AG04450 (cell line): ENCODE data around the gene C1orf87. TPM values are rescaled to one million over a fixed set of nuclear protein-coding genes. Genes with fewer than 3 reads are reported as not detected.

Experiments
- CTCF ChIA-PET: fragments of 300-600, 350-600 bp; formaldehyde crosslinking; extraction: SDS; loops from one replicate; lab custom pipeline; 2022; ENCODE audit warnings: antibody characterized with exemption, inconsistent platforms; lab: Charles Lee
- POLR2A ChIA-PET: fragments of 350-600 bp; formaldehyde crosslinking; extraction: SDS; loops from one replicate; lab custom pipeline; 2021; ENCODE audit warnings: antibody characterized with exemption, inconsistent platforms; lab: Yijun Ruan, JAX
- DNase-seq: peaks from one replicate; pipeline ENCODE4 v3.0.0-alpha.2; 2011; ENCODE audit warnings: low read depth, low spot score
- H3K27ac ChIP-seq: one replicate; pipeline ENCODE4 v1.5.1; 2012; ENCODE audit warnings: low read depth, low read length, control low read depth
- H3K27me3 ChIP-seq: one replicate; pipeline ENCODE4 v1.6.0; 2012; ENCODE audit warnings: low read length; ENCODE audit not compliant: control insufficient read depth, insufficient read depth
- H3K4me3 ChIP-seq: 2 replicates; pipeline ENCODE4 v1.5.1; 2011; ENCODE audit warnings: mild to moderate bottlenecking, low read depth, low read length, control low read depth
- H3K9me3 ChIP-seq: 2 replicates; pipeline ENCODE4 v1.5.1; 2012; ENCODE audit warnings: low read length; ENCODE audit not compliant: control insufficient read depth, insufficient read depth
- polyA plus RNA-seq: library from polyadenylated mRNA; depleted of rRNA; stranded (reverse); fragments of >200 nt; gene quantifications from 2 replicates; pipeline ENCODE4 v1.2.3, GENCODE V29; 2011
- TF ChIP-seq, protein P1 (sequence below): IDR thresholded peaks from 2 replicates; pipeline ENCODE4 v1.5.1; 2011; ENCODE audit warnings: low read depth, low read length, control low read depth, inconsistent platforms

C1orf87 gene
- polyA plus RNA-seq, 1 experiment, result not detected

- POLR2A ChIA-PET, result no interaction called here
- Histone ChIP-seq H3K9me3 (no peaks in the 10 kb centered on the region), H3K27ac (no peak overlapping the region), H3K4me3 (no peak overlapping the region), H3K27me3 (no peaks in the 10 kb centered on the region)
- CTCF ChIA-PET, result no interaction called here
- TF ChIP-seq, protein P1, sequence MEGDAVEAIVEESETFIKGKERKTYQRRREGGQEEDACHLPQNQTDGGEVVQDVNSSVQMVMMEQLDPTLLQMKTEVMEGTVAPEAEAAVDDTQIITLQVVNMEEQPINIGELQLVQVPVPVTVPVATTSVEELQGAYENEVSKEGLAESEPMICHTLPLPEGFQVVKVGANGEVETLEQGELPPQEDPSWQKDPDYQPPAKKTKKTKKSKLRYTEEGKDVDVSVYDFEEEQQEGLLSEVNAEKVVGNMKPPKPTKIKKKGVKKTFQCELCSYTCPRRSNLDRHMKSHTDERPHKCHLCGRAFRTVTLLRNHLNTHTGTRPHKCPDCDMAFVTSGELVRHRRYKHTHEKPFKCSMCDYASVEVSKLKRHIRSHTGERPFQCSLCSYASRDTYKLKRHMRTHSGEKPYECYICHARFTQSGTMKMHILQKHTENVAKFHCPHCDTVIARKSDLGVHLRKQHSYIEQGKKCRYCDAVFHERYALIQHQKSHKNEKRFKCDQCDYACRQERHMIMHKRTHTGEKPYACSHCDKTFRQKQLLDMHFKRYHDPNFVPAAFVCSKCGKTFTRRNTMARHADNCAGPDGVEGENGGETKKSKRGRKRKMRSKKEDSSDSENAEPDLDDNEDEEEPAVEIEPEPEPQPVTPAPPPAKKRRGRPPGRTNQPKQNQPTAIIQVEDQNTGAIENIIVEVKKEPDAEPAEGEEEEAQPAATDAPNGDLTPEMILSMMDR, result no peak
- no peak for DNase-seq
Measured at GRCh38 chr1:60113028-60113427, 39.5 kb upstream of the C1orf87 start.

DNA sequence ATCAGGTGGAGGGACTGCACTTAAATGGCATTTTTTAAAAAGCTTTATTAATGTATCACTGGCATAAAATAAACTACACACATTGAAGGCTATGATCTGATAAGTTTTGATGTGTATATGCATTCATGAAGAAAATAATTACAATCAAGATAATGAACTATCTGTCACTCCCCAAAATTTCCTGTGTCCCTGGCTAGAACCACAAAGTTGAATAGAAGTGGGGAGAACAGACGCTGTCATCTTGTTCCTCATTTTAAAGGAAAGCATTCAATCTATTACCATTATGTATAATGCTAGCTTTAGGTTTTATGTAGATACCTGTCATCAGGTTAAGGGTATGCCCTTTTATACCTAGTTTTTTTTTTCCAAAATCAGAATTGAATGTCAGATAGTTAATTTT, 38.1 kb upstream of the C1orf87 start:
- Histone ChIP-seq H3K27me3 (no peaks in the 10 kb centered on the region), H3K27ac (no peak overlapping the region), H3K4me3 (no peak overlapping the region), H3K9me3 (no peaks in the 10 kb centered on the region)
- ChIA-PET POLR2A (no interaction called here), CTCF (no interaction called here)
- TF ChIP-seq, protein P1, result no peak
- no peak for DNase-seq

GRCh38 chr1:60111118-60111517, 37.5 kb upstream of the C1orf87 start:
- Histone ChIP-seq H3K27me3 (no peaks in the 10 kb centered on the region), H3K4me3 (no peak overlapping the region), H3K27ac (no peak overlapping the region), H3K9me3 (no peaks in the 10 kb centered on the region)
- TF ChIP-seq, protein P1, result no peak
- ChIA-PET CTCF (no interaction called here), POLR2A (no interaction called here)
- DNase-seq, result no peak

DNA sequence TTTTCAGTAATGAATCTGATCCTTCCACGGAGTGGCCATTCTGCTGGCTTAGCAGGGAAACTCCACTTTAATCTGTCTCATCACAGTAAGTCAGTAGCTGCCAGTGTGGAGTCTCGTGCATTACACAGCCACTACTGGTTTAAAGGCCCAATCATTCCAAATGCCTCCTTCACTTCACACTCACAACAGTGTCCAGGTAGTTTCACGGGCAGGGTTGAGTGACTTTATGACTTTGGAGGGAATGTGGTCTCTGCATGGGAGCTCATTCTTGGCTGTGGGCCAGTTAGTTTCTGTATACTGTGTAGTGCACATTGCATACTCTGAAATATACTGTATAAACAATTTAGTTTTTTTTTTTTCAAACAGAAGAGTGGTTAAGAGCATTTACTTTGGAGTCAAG, 34.6 kb upstream of the C1orf87 start:
- Histone ChIP-seq H3K27me3 (no peaks in the 10 kb centered on the region), H3K4me3 (no peak overlapping the region), H3K27ac (no peak overlapping the region), H3K9me3 (no peaks in the 10 kb centered on the region)
- DNase-seq, result no peak
- POLR2A ChIA-PET, result no interaction called here
- TF ChIP-seq, protein P1, result no peak
- CTCF ChIA-PET, result interaction anchor here (1.6 kb wide), 1 partner anchor 137 kb away, joined by 6 read pairs; no protein-coding TSS in a partner anchor

GRCh38 chr1:60103186-60103585, 29.6 kb upstream of the C1orf87 start:
- no peak for DNase-seq
- H3K9me3 ChIP-seq, result no peaks in the 10 kb centered on the region
- H3K27ac ChIP-seq, result no peak overlapping the region
- TF ChIP-seq, protein P1, result no peak
- ChIA-PET CTCF (no interaction called here), POLR2A (no interaction called here)
- no peaks in the 10 kb centered on the region for H3K27me3 ChIP-seq
- no peak overlapping the region for H3K4me3 ChIP-seq
